WTC11 (cell line): Measurements from ENCODE around the gene NEFH. TPM values are rescaled to one million over a fixed set of nuclear protein-coding genes. Genes with fewer than 3 reads are reported as not detected.

Experiments
- ATAC-seq: fragments of 200-7000 bp; cut with Tn5 transposase; 2 replicates; pipeline ENCODE4 v1.10.0; 2021; ENCODE audit warnings: mild to moderate bottlenecking, moderate library complexity
- CTCF ChIA-PET: fragments of 300-600 bp; sonication (Branson Sonifier 250); formaldehyde crosslinking; loops from one replicate; lab custom pipeline; 2021; ENCODE audit warnings: antibody characterized with exemption; lab: Charles Lee
- POLR2A ChIA-PET: fragments of 350-600 bp; sonication (Branson Sonifier 250); formaldehyde crosslinking; loops from one replicate; lab custom pipeline; 2021; ENCODE audit warnings: antibody characterized with exemption; lab: Charles Lee
- DNase-seq: peaks from one replicate; pipeline ENCODE4 v3.0.0; 2021; ENCODE audit warnings: low spot score
- H3K27ac Mint-ChIP-seq: 2 replicates; pipeline ENCODE4 v1.8.0; 2021; ENCODE audit warnings: mixed read lengths
- H3K27me3 Mint-ChIP-seq: 2 replicates; pipeline ENCODE4 v1.8.0; 2021; ENCODE audit warnings: low read depth, mild to moderate bottlenecking, moderate library complexity, mixed read lengths
- H3K36me3 Mint-ChIP-seq: 2 replicates; pipeline ENCODE4 v1.8.0; 2021; ENCODE audit warnings: mixed read lengths
- H3K4me1 Mint-ChIP-seq: 2 replicates; pipeline ENCODE4 v1.8.0; 2022; ENCODE audit warnings: mixed read lengths
- H3K4me3 Mint-ChIP-seq: 2 replicates; pipeline ENCODE4 v1.8.0; 2021; ENCODE audit warnings: mild to moderate bottlenecking, moderate library complexity, mixed read lengths
- H3K9me3 Mint-ChIP-seq: 2 replicates; pipeline ENCODE4 v1.8.0; 2021; ENCODE audit warnings: mixed read lengths
- ATF2 ChIP-seq: sonication (generic); formaldehyde crosslinking; IDR thresholded peaks from 2 replicates; pipeline ENCODE4 v1.8.1; 2022; ENCODE audit warnings: low read depth, missing genetic modification reagents, borderline replicate concordance
- ATF3 ChIP-seq: sonication (generic); formaldehyde crosslinking; conservative IDR thresholded peaks from 2 replicates; pipeline ENCODE4 v1.8.1; 2022; ENCODE audit warnings: mild to moderate bottlenecking, missing genetic modification reagents
- CBFB ChIP-seq: sonication (generic); formaldehyde crosslinking; IDR thresholded peaks from 2 replicates; pipeline ENCODE4 v1.8.1; 2022; ENCODE audit warnings: mild to moderate bottlenecking, low read depth, missing genetic modification reagents
- E2F5 ChIP-seq: sonication (generic); formaldehyde crosslinking; IDR thresholded peaks from 2 replicates; pipeline ENCODE4 v1.8.1; 2022; ENCODE audit warnings: mild to moderate bottlenecking, moderate library complexity, missing genetic modification reagents
- EMX1 ChIP-seq: fragments of 250-450 bp; sonication (Bioruptor Pico); IDR thresholded peaks from 2 replicates; pipeline ENCODE4 v1.8.0; 2021; ENCODE audit warnings: mild to moderate bottlenecking
- ETV6 ChIP-seq: sonication (generic); formaldehyde crosslinking; IDR thresholded peaks from 2 replicates; pipeline ENCODE4 v1.8.1; 2022; ENCODE audit warnings: mild to moderate bottlenecking, missing genetic modification reagents
- FOXP1 ChIP-seq: sonication (generic); formaldehyde crosslinking; IDR thresholded peaks from 2 replicates; pipeline ENCODE4 v1.8.0; 2022; ENCODE audit warnings: missing genetic modification reagents, mild to moderate bottlenecking, moderate library complexity, borderline replicate concordance
- GABPB1 ChIP-seq: sonication (generic); formaldehyde crosslinking; IDR thresholded peaks from 2 replicates; pipeline ENCODE4 v1.8.1; 2023; ENCODE audit warnings: mild to moderate bottlenecking, missing genetic modification reagents
- IRF2 ChIP-seq: sonication (generic); formaldehyde crosslinking; IDR thresholded peaks from 2 replicates; pipeline ENCODE4 v1.8.0; 2022; ENCODE audit warnings: low read depth, missing genetic modification reagents, borderline replicate concordance
- JUN ChIP-seq: sonication (generic); formaldehyde crosslinking; IDR thresholded peaks from 2 replicates; pipeline ENCODE4 v1.8.0; 2023; ENCODE audit warnings: mild to moderate bottlenecking, missing genetic modification reagents
- KAT7 ChIP-seq: sonication (generic); formaldehyde crosslinking; IDR thresholded peaks from 2 replicates; pipeline ENCODE4 v1.8.1; 2023; ENCODE audit warnings: missing genetic modification reagents, mild to moderate bottlenecking, borderline replicate concordance
- NFATC4 ChIP-seq: fragments of 250-450 bp; sonication (Bioruptor Pico); IDR thresholded peaks from 2 replicates; pipeline ENCODE4 v1.9.0; 2021; ENCODE audit warnings: mild to moderate bottlenecking
- OVOL2 ChIP-seq: fragments of 250-450 bp; sonication (Bioruptor Pico); IDR thresholded peaks from 2 replicates; pipeline ENCODE4 v1.9.0; 2021; ENCODE audit warnings: mild to moderate bottlenecking, borderline replicate concordance
- PRDM15 ChIP-seq: sonication (generic); formaldehyde crosslinking; IDR thresholded peaks from 2 replicates; pipeline ENCODE4 v1.8.0; 2022; ENCODE audit warnings: missing genetic modification reagents
- PRRX2 ChIP-seq: fragments of 250-450 bp; sonication (Bioruptor Pico); IDR thresholded peaks from 2 replicates; pipeline ENCODE4 v1.8.0; 2021; ENCODE audit warnings: mild to moderate bottlenecking
- SMAD3 ChIP-seq: sonication (generic); formaldehyde crosslinking; IDR thresholded peaks from 2 replicates; pipeline ENCODE4 v1.8.0; 2022; ENCODE audit warnings: missing genetic modification reagents, mild to moderate bottlenecking, borderline replicate concordance
- SP1 ChIP-seq: sonication (generic); formaldehyde crosslinking; conservative IDR thresholded peaks from 2 replicates; pipeline ENCODE4 v1.8.1; 2022; ENCODE audit warnings: missing genetic modification reagents
- TCF7 ChIP-seq: sonication (generic); formaldehyde crosslinking; IDR thresholded peaks from 2 replicates; pipeline ENCODE4 v1.8.0; 2022; ENCODE audit warnings: mild to moderate bottlenecking, low read depth, missing genetic modification reagents, moderate library complexity
- ZBTB21 ChIP-seq: sonication (generic); formaldehyde crosslinking; IDR thresholded peaks from 2 replicates; pipeline ENCODE4 v1.8.1; 2023; ENCODE audit warnings: mild to moderate bottlenecking, missing genetic modification reagents, borderline replicate concordance
- ZNF219 ChIP-seq: sonication (generic); formaldehyde crosslinking; IDR thresholded peaks from 2 replicates; pipeline ENCODE4 v1.8.0; 2023; ENCODE audit warnings: missing genetic modification reagents, mild to moderate bottlenecking, borderline replicate concordance
- ZNF317 ChIP-seq: sonication (generic); formaldehyde crosslinking; IDR thresholded peaks from 2 replicates; pipeline ENCODE4 v1.8.1; 2023; ENCODE audit warnings: low read depth, mild to moderate bottlenecking, moderate library complexity, missing genetic modification reagents, borderline replicate concordance
- ZNF396 ChIP-seq: fragments of 250-450 bp; sonication (Bioruptor Pico); IDR thresholded peaks from 2 replicates; pipeline ENCODE4 v1.8.0; 2021; ENCODE audit warnings: mild to moderate bottlenecking, moderate library complexity, borderline replicate concordance
- ZNF416 ChIP-seq: fragments of 250-450 bp; sonication (Bioruptor Pico); IDR thresholded peaks from 2 replicates; pipeline ENCODE4 v1.9.0; 2021; ENCODE audit warnings: mild to moderate bottlenecking, inconsistent platforms
- ZSCAN18 ChIP-seq: fragments of 250-450 bp; sonication (Bioruptor Pico); IDR thresholded peaks from 2 replicates; pipeline ENCODE4 v2.1.2; 2022; ENCODE audit warnings: mild to moderate bottlenecking, moderate library complexity
- total RNA-seq: library from RNA; stranded (reverse); gene quantifications from 3 replicates; pipeline ENCODE4 v1.2.3, GENCODE V29; 2021

The NEFH gene
- total RNA-seq, 1 experiment from 2014 or later, result 2.6 TPM

GRCh38 chr22:29530716-29531115 lies 50.7 kb downstream of the NEFH start:
- DNase-seq, result no peak
- H3K36me3 Mint-ChIP-seq, result peaks cover 60% of the 10 kb centered on the region
- peaks cover 6% of the 10 kb centered on the region for H3K9me3 Mint-ChIP-seq
- POLR2A ChIA-PET, result no interaction called here
- no peak for ATAC-seq
- CTCF ChIA-PET, result no interaction called here
- H3K4me3 Mint-ChIP-seq, result no peak overlapping the region
- H3K27ac Mint-ChIP-seq, result no peak overlapping the region
- H3K27me3 Mint-ChIP-seq, result no peaks in the 10 kb centered on the region
- H3K4me1 Mint-ChIP-seq, result no peaks in the 10 kb centered on the region
- no peak for TF ChIP-seq EMX1 (CRISPR knock-in tag)
- no peak for TF ChIP-seq ETV6 (CRISPR knock-in tag)
- TF ChIP-seq FOXP1 (CRISPR knock-in tag), result no peak
- no peak for TF ChIP-seq ATF3
- TF ChIP-seq ZNF396 (CRISPR knock-in tag), result no peak
- no peak for TF ChIP-seq OVOL2
- TF ChIP-seq CBFB (CRISPR knock-in tag), result no peak
- no peak for TF ChIP-seq IRF2
- no peak for TF ChIP-seq ZNF416 (CRISPR knock-in tag)
- TF ChIP-seq NFATC4, result no peak
- no peak for TF ChIP-seq ZNF317 (CRISPR knock-in tag)
- no peak for TF ChIP-seq TCF7

- Mint-ChIP-seq H3K4me3 (no peak overlapping the region), H3K27me3 (no peaks in the 10 kb centered on the region), H3K27ac (no peak overlapping the region), H3K4me1 (no peaks in the 10 kb centered on the region), H3K9me3 (peaks cover 6% of the 10 kb centered on the region), H3K36me3 (peaks cover 60% of the 10 kb centered on the region)
- DNase-seq (no peak), ATAC-seq (no peak)
- ChIA-PET CTCF (no interaction called here), POLR2A (no interaction called here)
- TF ChIP-seq ZBTB21 (CRISPR knock-in tag) (no peak), ATF2 (CRISPR knock-in tag) (no peak), KAT7 (CRISPR knock-in tag) (no peak), GABPB1 (no peak), PRRX2 (no peak), NFATC4 (no peak), TCF7 (no peak), ZNF219 (no peak), PRDM15 (CRISPR knock-in tag) (no peak), SP1 (no peak), E2F5 (CRISPR knock-in tag) (no peak), JUN (CRISPR knock-in tag) (no peak), ZSCAN18 (CRISPR knock-in tag) (no peak), SMAD3 (CRISPR knock-in tag) (no peak)
Observed at GRCh38 chr22:29531419-29531818, 51.4 kb downstream of the NEFH start.
